ENCODE measurements around the gene FKBP2.

The FKBP2 gene

DNA sequence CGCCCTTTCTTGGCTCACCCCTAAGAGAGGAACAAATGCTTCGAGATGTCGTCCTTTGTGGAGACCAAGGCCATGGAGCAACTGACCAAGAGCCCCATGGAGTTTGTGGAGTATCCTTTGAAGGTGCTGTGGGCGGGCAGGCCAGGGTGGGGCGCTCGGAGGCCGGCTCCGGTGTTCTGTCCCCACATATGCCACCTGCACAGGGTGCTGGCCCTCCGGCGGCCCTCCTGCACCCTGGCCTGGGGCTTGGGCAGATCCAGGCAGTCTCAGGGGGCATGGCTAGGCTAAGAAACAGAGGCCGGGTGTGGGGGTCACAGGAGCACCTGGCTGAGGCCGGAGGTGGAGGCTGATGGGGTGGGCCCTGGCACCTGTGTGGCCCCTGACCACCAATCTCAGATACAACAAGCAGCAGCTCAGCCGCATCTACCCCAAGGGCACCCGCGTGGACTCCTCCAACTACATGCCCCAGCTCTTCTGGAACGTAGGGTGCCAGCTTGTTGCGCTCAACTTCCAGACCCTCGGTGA is 20.7 kb downstream of the FKBP2 start:
- no peak overlapping the region for H3K27ac ChIP-seq (ENCODE audit: low read depth, low read length, poor library complexity, severe bottlenecking)
- H3K36me3 ChIP-seq (ENCODE audit: insufficient read depth, low read length), result peaks cover 37% of the 10 kb centered on the region
- no peak for TF ChIP-seq CTCF (IDR thresholded peaks at IDR 0.05; ENCODE audit: low read length)
- no peak for TF ChIP-seq EZH2 (IDR thresholded peaks at IDR 0.05; ENCODE audit: borderline replicate concordance, low read length)

GRCh38 chr11:64262271-64263002 is 21.5 kb downstream of the FKBP2 start:
- Histone ChIP-seq H3K27ac (ENCODE audit: low read depth, low read length, poor library complexity, severe bottlenecking) (no peak overlapping the region), H3K4me2 (ENCODE audit: low read length) (no peak overlapping the region), H3K27me3 (ENCODE audit: insufficient read depth, low read length) (no peaks in the 10 kb centered on the region), H3K79me2 (ENCODE audit: insufficient read depth, low read length) (no peaks in the 10 kb centered on the region), H4K20me1 (ENCODE audit: insufficient read depth, low read length) (no peaks in the 10 kb centered on the region), H3K4me1 (ENCODE audit: insufficient read depth, low read length, severe bottlenecking) (no peaks in the 10 kb centered on the region), H3K9me2 (ENCODE audit: low read depth, low read length) (no peaks in the 10 kb centered on the region), H3K4me3 (ENCODE audit: low read depth, low read length, poor library complexity, severe bottlenecking) (no peak overlapping the region), H3K9ac (ENCODE audit: low read length) (no peak overlapping the region), H2AFZ (ENCODE audit: low read length) (no peak overlapping the region), H3K9me3 (ENCODE audit: low read length) (no peaks in the 10 kb centered on the region), H3K36me3 (ENCODE audit: insufficient read depth, low read length) (peaks cover 37% of the 10 kb centered on the region), H3F3A (ENCODE audit: insufficient read depth, low read length) (no peaks in the 10 kb centered on the region)
- TF ChIP-seq EZH2 (IDR thresholded peaks at IDR 0.05; ENCODE audit: borderline replicate concordance, low read length) (no peak), CTCF (IDR thresholded peaks at IDR 0.05; ENCODE audit: low read length) (no peak)

More for the DNA sequence above, 20.7 kb downstream of the FKBP2 start:
- Histone ChIP-seq H3F3A (ENCODE audit: insufficient read depth, low read length) (no peaks in the 10 kb centered on the region), H3K79me2 (ENCODE audit: insufficient read depth, low read length) (no peaks in the 10 kb centered on the region), H3K9me2 (ENCODE audit: low read depth, low read length) (no peaks in the 10 kb centered on the region), H3K4me2 (ENCODE audit: low read length) (no peak overlapping the region), H4K20me1 (ENCODE audit: insufficient read depth, low read length) (no peaks in the 10 kb centered on the region), H3K9ac (ENCODE audit: low read length) (no peak overlapping the region), H3K27me3 (ENCODE audit: insufficient read depth, low read length) (no peaks in the 10 kb centered on the region), H2AFZ (ENCODE audit: low read length) (no peak overlapping the region), H3K9me3 (ENCODE audit: low read length) (no peaks in the 10 kb centered on the region), H3K4me1 (ENCODE audit: insufficient read depth, low read length, severe bottlenecking) (no peaks in the 10 kb centered on the region), H3K4me3 (ENCODE audit: low read depth, low read length, poor library complexity, severe bottlenecking) (no peak overlapping the region)

GRCh38 chr11:64263021-64263946 is 22.4 kb downstream of the FKBP2 start:
- Histone ChIP-seq H4K20me1 (ENCODE audit: insufficient read depth, low read length) (no peaks in the 10 kb centered on the region), H3K4me2 (ENCODE audit: low read length) (no peak overlapping the region), H3K9me3 (ENCODE audit: low read length) (no peaks in the 10 kb centered on the region), H3K27ac (ENCODE audit: low read depth, low read length, poor library complexity, severe bottlenecking) (no peak overlapping the region), H3K79me2 (ENCODE audit: insufficient read depth, low read length) (no peaks in the 10 kb centered on the region), H3K4me3 (ENCODE audit: low read depth, low read length, poor library complexity, severe bottlenecking) (no peak overlapping the region), H3K9me2 (ENCODE audit: low read depth, low read length) (no peaks in the 10 kb centered on the region), H2AFZ (ENCODE audit: low read length) (no peak overlapping the region), H3K4me1 (ENCODE audit: insufficient read depth, low read length, severe bottlenecking) (peaks cover 7% of the 10 kb centered on the region), H3K9ac (ENCODE audit: low read length) (no peak overlapping the region), H3F3A (ENCODE audit: insufficient read depth, low read length) (no peaks in the 10 kb centered on the region), H3K27me3 (ENCODE audit: insufficient read depth, low read length) (no peaks in the 10 kb centered on the region), H3K36me3 (ENCODE audit: insufficient read depth, low read length) (peaks cover 34% of the 10 kb centered on the region)
- TF ChIP-seq CTCF (IDR thresholded peaks at IDR 0.05; ENCODE audit: low read length) (no peak), EZH2 (IDR thresholded peaks at IDR 0.05; ENCODE audit: borderline replicate concordance, low read length) (no peak)

Data from OCI-LY1 (cell line).